ENCODE data around the gene ARPC4.
"Not testable (repeated sequence)": the region's sequence is repeated elsewhere in the genome, so short reads cannot be mapped to it uniquely, and the experiment has no call there.

Gene ARPC4

DNA sequence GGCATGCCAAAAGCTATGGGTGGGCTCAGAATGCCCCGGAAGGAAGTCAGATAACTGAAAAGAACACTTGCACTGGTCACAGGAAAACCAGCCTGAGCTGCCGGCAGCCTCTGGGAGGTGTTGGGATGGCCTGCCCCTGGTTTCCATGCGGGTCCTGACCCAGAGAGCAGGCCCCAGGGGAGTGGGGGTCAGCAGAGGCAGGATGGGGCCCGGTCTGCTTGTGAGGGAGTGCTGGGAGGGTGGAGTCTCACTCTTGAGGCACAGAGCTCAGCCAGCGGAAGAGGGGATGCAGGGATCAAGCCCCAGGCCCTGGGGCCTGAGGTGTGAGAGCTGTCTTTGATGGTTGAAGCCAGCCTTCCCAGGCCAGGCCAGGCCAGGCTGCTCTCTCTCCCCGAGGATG is 53.3 kb downstream of the ARPC4 start:
- H2AFZ ChIP-seq (ENCODE audit: low read depth, low read length): no peak overlapping the region
- no peaks in the 10 kb centered on the region for H3K27me3 ChIP-seq (ENCODE audit: low read depth, low read length)
- no peaks in the 10 kb centered on the region for H4K20me1 ChIP-seq (ENCODE audit: insufficient read depth, low read length)
- H3K27ac ChIP-seq (ENCODE audit: low read length): no peak overlapping the region
- peaks cover 16% of the 10 kb centered on the region for H3K79me2 ChIP-seq (ENCODE audit: low read length)
- peaks cover 5% of the 10 kb centered on the region for H3K36me3 ChIP-seq (replicated peaks; ENCODE audit: low read depth, low read length)
- H3K4me2 ChIP-seq (ENCODE audit: low read length): no peak overlapping the region
- H3K9ac ChIP-seq (ENCODE audit: low read length): no peak overlapping the region
- H3K4me3 ChIP-seq (ENCODE audit: low read length): no peak overlapping the region
- H3K4me1 ChIP-seq (ENCODE audit: low read length): peaks cover 21% of the 10 kb centered on the region
- TF ChIP-seq, protein P1, sequence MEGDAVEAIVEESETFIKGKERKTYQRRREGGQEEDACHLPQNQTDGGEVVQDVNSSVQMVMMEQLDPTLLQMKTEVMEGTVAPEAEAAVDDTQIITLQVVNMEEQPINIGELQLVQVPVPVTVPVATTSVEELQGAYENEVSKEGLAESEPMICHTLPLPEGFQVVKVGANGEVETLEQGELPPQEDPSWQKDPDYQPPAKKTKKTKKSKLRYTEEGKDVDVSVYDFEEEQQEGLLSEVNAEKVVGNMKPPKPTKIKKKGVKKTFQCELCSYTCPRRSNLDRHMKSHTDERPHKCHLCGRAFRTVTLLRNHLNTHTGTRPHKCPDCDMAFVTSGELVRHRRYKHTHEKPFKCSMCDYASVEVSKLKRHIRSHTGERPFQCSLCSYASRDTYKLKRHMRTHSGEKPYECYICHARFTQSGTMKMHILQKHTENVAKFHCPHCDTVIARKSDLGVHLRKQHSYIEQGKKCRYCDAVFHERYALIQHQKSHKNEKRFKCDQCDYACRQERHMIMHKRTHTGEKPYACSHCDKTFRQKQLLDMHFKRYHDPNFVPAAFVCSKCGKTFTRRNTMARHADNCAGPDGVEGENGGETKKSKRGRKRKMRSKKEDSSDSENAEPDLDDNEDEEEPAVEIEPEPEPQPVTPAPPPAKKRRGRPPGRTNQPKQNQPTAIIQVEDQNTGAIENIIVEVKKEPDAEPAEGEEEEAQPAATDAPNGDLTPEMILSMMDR (IDR thresholded peaks at IDR 0.05; ENCODE audit: low read depth, low read length): no peak
- no peak for TF ChIP-seq EZH2phosphoT487 (IDR thresholded peaks at IDR 0.05; ENCODE audit: low read depth)
- H3K9me3 ChIP-seq (ENCODE audit: insufficient read depth, low read length): no peaks in the 10 kb centered on the region

- H3K27ac ChIP-seq (ENCODE audit: low read length): no peak overlapping the region
- no peaks in the 10 kb centered on the region for H3K9me3 ChIP-seq (ENCODE audit: insufficient read depth, low read length)
- H3K27me3 ChIP-seq (ENCODE audit: low read depth, low read length): no peaks in the 10 kb centered on the region
- H3K4me1 ChIP-seq (ENCODE audit: low read length): peaks cover 21% of the 10 kb centered on the region
- no peak overlapping the region for H3K4me3 ChIP-seq (ENCODE audit: low read length)
- H3K79me2 ChIP-seq (ENCODE audit: low read length): peaks cover 16% of the 10 kb centered on the region
- no peak overlapping the region for H3K9ac ChIP-seq (ENCODE audit: low read length)
- peaks cover under 1% of the 10 kb centered on the region for H3K36me3 ChIP-seq (replicated peaks; ENCODE audit: low read depth, low read length)
- TF ChIP-seq, protein P1 (IDR thresholded peaks at IDR 0.05; ENCODE audit: low read depth, low read length): no peak
- no peak for TF ChIP-seq EZH2phosphoT487 (IDR thresholded peaks at IDR 0.05; ENCODE audit: low read depth)
- no peak overlapping the region for H2AFZ ChIP-seq (ENCODE audit: low read depth, low read length)
- H3K4me2 ChIP-seq (ENCODE audit: low read length): no peak overlapping the region
- H4K20me1 ChIP-seq (ENCODE audit: insufficient read depth, low read length): no peaks in the 10 kb centered on the region
Measured at GRCh38 chr3:9846931-9847488, 54.1 kb downstream of the ARPC4 start.

- H3K27me3 ChIP-seq (ENCODE audit: low read depth, low read length); H3K9ac ChIP-seq (ENCODE audit: low read length); H3K79me2 ChIP-seq (ENCODE audit: low read length); H2AFZ ChIP-seq (ENCODE audit: low read depth, low read length); H3K27ac ChIP-seq (ENCODE audit: low read length); H3K36me3 ChIP-seq (replicated peaks; ENCODE audit: low read depth, low read length); H3K9me3 ChIP-seq (ENCODE audit: insufficient read depth, low read length); H3K4me3 ChIP-seq (ENCODE audit: low read length); H3K4me2 ChIP-seq (ENCODE audit: low read length); H4K20me1 ChIP-seq (ENCODE audit: insufficient read depth, low read length): not testable (repeated sequence)
- peaks cover 14% of the 10 kb centered on the region for H3K4me1 ChIP-seq (ENCODE audit: low read length)
Measured at GRCh38 chr3:9847870-9848269, 55.0 kb downstream of the ARPC4 start.

DNA sequence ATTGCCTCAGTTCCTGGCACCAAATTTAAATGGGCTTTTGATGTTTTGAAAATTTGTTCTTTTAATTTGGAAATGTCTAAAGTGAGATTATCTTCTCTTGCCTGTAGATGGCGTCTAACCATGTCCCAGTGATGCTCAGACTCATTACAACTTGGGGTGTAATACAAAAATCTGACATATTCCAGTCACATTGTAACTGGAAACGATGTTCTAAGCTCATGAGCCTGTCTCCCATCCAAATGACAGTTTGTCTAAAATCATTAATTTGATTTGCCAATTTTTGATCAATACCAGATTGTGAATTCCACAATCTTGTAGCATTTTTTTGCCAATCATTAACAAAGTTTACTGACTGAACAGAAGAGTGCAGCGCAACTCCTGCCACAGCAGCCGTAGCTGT is 56.0 kb downstream of the ARPC4 start:
- H2AFZ ChIP-seq (ENCODE audit: low read depth, low read length); H4K20me1 ChIP-seq (ENCODE audit: insufficient read depth, low read length); H3K9ac ChIP-seq (ENCODE audit: low read length); H3K9me3 ChIP-seq (ENCODE audit: insufficient read depth, low read length); H3K4me3 ChIP-seq (ENCODE audit: low read length); H3K36me3 ChIP-seq (replicated peaks; ENCODE audit: low read depth, low read length); H3K79me2 ChIP-seq (ENCODE audit: low read length); H3K27me3 ChIP-seq (ENCODE audit: low read depth, low read length); H3K27ac ChIP-seq (ENCODE audit: low read length): not testable (repeated sequence)
- Histone ChIP-seq H3K4me2 (ENCODE audit: low read length) (peak overlapping the region; percentile 32), H3K4me1 (ENCODE audit: low read length) (peaks cover 12% of the 10 kb centered on the region)
- TF ChIP-seq, protein P1 (IDR thresholded peaks at IDR 0.05; ENCODE audit: low read depth, low read length): peak; percentile 44

- not testable (repeated sequence) for H2AFZ ChIP-seq (ENCODE audit: low read depth, low read length); H3K27ac ChIP-seq (ENCODE audit: low read length); H3K4me2 ChIP-seq (ENCODE audit: low read length); H3K4me1 ChIP-seq (ENCODE audit: low read length); H3K9ac ChIP-seq (ENCODE audit: low read length); H3K79me2 ChIP-seq (ENCODE audit: low read length); H4K20me1 ChIP-seq (ENCODE audit: insufficient read depth, low read length); H3K9me3 ChIP-seq (ENCODE audit: insufficient read depth, low read length); H3K36me3 ChIP-seq (replicated peaks; ENCODE audit: low read depth, low read length); H3K27me3 ChIP-seq (ENCODE audit: low read depth, low read length); H3K4me3 ChIP-seq (ENCODE audit: low read length)
Measured at GRCh38 chr3:9851383-9851782, 58.5 kb downstream of the ARPC4 start.

DNA sequence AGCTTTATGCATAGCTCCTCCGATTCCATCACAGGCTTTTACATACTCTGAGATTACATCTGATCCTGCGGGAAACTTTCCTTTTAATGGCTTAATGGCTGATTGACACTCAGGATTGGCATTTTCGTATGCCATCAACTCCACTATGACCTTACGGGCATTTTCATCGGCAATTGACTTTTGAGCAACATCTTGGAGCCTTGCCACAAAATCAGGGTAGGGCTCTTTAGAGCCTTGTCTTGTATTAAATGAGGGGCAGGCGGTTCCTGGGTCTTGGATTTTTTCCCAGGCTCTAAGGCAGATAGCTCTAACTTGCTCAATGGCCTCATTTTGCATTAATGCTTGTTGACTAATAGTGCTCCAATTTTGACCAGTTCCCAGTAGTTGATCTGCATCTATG is 59.0 kb downstream of the ARPC4 start:
- H3K27ac ChIP-seq (ENCODE audit: low read length); H4K20me1 ChIP-seq (ENCODE audit: insufficient read depth, low read length); H3K4me2 ChIP-seq (ENCODE audit: low read length); H3K9me3 ChIP-seq (ENCODE audit: insufficient read depth, low read length); H3K36me3 ChIP-seq (replicated peaks; ENCODE audit: low read depth, low read length); H3K4me1 ChIP-seq (ENCODE audit: low read length); H3K27me3 ChIP-seq (ENCODE audit: low read depth, low read length); H3K4me3 ChIP-seq (ENCODE audit: low read length); H3K79me2 ChIP-seq (ENCODE audit: low read length); H3K9ac ChIP-seq (ENCODE audit: low read length); H2AFZ ChIP-seq (ENCODE audit: low read depth, low read length): not testable (repeated sequence)

All from OCI-LY3 (cell line).